Central memory CD8-positive, alpha-beta T cell (primary cell): ENCODE data around the gene AHCYL2.
"Not testable (repeated sequence)": the region's sequence is repeated elsewhere in the genome, so short reads cannot be mapped to it uniquely, and the experiment has no call there.

Source experiments
- ATAC-seq: fragments of 150-1000 bp; cut with Tn5 transposase; replicated peaks from 2 replicates; pipeline ENCODE4 v1.10.0; 2022; ENCODE audit warnings: mild to moderate bottlenecking, moderate FRiP score, moderate number of reproducible peaks; ENCODE audit not compliant: poor library complexity, severe bottlenecking; ENCODE audit errors: extremely low read depth
- DNase-seq, 2 donors: peaks; one replicate each; pipeline ENCODE4 v3.0.0; 2021; ENCODE audit warnings: low spot score in 2 of 2
- H3K27ac Mint-ChIP-seq: one replicate; pipeline ENCODE4 v1.8.0; 2022; ENCODE audit warnings: low read depth, mild to moderate bottlenecking, moderate library complexity, mixed read lengths
- H3K27me3 Mint-ChIP-seq: one replicate; pipeline ENCODE4 v1.8.0; 2022; ENCODE audit warnings: mixed read lengths
- H3K36me3 Mint-ChIP-seq: one replicate; pipeline ENCODE4 v1.8.0; 2022; ENCODE audit warnings: mild to moderate bottlenecking, moderate library complexity, mixed read lengths; ENCODE audit not compliant: insufficient read depth
- H3K4me1 Mint-ChIP-seq: one replicate; pipeline ENCODE4 v1.8.0; 2022; ENCODE audit warnings: mixed read lengths
- H3K4me3 Mint-ChIP-seq: one replicate; pipeline ENCODE4 v1.8.0; 2022; ENCODE audit warnings: mild to moderate bottlenecking, moderate library complexity, mixed read lengths
- H3K9me3 Mint-ChIP-seq: one replicate; pipeline ENCODE4 v1.8.0; 2022; ENCODE audit warnings: mixed read lengths

Gene AHCYL2

GRCh38 chr7:129394101-129394500 is 169.3 kb downstream of the AHCYL2 start:
- Mint-ChIP-seq H3K27me3 (no peaks in the 10 kb centered on the region), H3K4me1 (no peaks in the 10 kb centered on the region), H3K27ac (no peak overlapping the region), H3K4me3 (no peak overlapping the region), H3K36me3 (peaks cover 8% of the 10 kb centered on the region), H3K9me3 (no peaks in the 10 kb centered on the region)
- DNase-seq (no peak), ATAC-seq (no peak)

GRCh38 chr7:129394982-129395914 is 170.4 kb downstream of the AHCYL2 start:
- no peaks in the 10 kb centered on the region for H3K4me1 Mint-ChIP-seq
- DNase-seq (no peak), ATAC-seq (no peak)
- no peak overlapping the region for H3K27ac Mint-ChIP-seq
- peaks cover 12% of the 10 kb centered on the region for H3K36me3 Mint-ChIP-seq
- H3K9me3 Mint-ChIP-seq, result no peaks in the 10 kb centered on the region
- H3K27me3 Mint-ChIP-seq, result no peaks in the 10 kb centered on the region
- no peak overlapping the region for H3K4me3 Mint-ChIP-seq

GRCh38 chr7:129401228-129401966 is 176.6 kb downstream of the AHCYL2 start:
- H3K27ac Mint-ChIP-seq, result no peak overlapping the region
- no peaks in the 10 kb centered on the region for H3K4me1 Mint-ChIP-seq
- H3K36me3 Mint-ChIP-seq, result peaks cover 27% of the 10 kb centered on the region
- no peak for ATAC-seq
- no peaks in the 10 kb centered on the region for H3K27me3 Mint-ChIP-seq
- DNase-seq, result no peak
- no peak overlapping the region for H3K4me3 Mint-ChIP-seq
- H3K9me3 Mint-ChIP-seq, result no peaks in the 10 kb centered on the region

GRCh38 chr7:129401967-129402860 is 177.4 kb downstream of the AHCYL2 start:
- DNase-seq, result no peak
- Mint-ChIP-seq H3K4me3 (no peak overlapping the region), H3K4me1 (no peaks in the 10 kb centered on the region), H3K27ac (no peak overlapping the region), H3K36me3 (peaks cover 28% of the 10 kb centered on the region), H3K9me3 (no peaks in the 10 kb centered on the region), H3K27me3 (no peaks in the 10 kb centered on the region)
- ATAC-seq, result no peak

GRCh38 chr7:129405527-129405926 is 180.7 kb downstream of the AHCYL2 start:
- no peak overlapping the region for H3K4me3 Mint-ChIP-seq
- ATAC-seq, result no peak
- H3K9me3 Mint-ChIP-seq, result no peaks in the 10 kb centered on the region
- no peak for DNase-seq
- no peaks in the 10 kb centered on the region for H3K27me3 Mint-ChIP-seq
- H3K4me1 Mint-ChIP-seq, result no peaks in the 10 kb centered on the region
- H3K27ac Mint-ChIP-seq, result no peak overlapping the region
- H3K36me3 Mint-ChIP-seq, result peaks cover 28% of the 10 kb centered on the region

DNA sequence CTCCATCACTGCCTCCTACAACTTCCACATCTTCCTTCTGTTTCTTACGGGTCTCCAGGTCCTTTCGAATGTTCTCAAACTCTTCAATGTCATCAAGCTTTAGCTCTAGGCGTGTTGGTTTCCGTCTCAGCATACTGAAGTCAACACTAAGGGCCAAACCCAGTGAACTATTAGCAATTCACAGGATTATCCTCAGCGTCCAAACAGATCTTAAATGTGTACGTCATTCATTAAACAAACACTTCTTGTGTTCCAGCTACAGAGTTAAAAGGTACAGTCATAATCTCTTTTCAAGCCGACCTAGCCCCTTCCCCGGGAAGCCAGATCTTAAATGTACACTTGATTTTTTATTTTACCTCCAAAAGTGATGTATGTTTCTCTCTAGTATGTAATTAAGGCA is 185.4 kb downstream of the AHCYL2 start:
- not testable (repeated sequence) for H3K4me1 Mint-ChIP-seq, DNase-seq, ATAC-seq, H3K27me3 Mint-ChIP-seq, H3K4me3 Mint-ChIP-seq, H3K9me3 Mint-ChIP-seq, H3K27ac Mint-ChIP-seq
- H3K36me3 Mint-ChIP-seq, result peaks cover 21% of the 10 kb centered on the region

DNA sequence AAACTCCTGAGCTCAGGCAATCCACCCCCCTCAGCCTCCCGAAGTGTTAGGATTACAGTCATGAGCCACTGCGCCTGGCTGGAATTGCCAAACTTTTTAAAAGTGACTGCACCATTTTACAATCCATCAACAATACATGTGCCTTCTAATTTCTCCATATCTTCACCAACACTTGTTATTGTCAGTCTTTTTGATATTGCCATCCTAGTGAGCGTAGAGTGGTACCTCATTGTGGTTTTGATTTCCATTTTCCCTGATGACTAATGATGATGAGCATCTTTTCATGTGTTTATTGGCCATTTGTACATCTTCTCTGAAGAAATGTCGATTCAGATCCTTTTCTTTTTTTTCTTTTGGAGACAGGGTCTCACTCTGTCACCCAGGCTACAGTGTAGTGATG is 187.7 kb downstream of the AHCYL2 start:
- no peak overlapping the region for H3K4me3 Mint-ChIP-seq
- H3K27me3 Mint-ChIP-seq, result no peaks in the 10 kb centered on the region
- H3K9me3 Mint-ChIP-seq, result no peaks in the 10 kb centered on the region
- ATAC-seq, result no peak
- H3K4me1 Mint-ChIP-seq, result no peaks in the 10 kb centered on the region
- H3K36me3 Mint-ChIP-seq, result peaks cover 14% of the 10 kb centered on the region
- DNase-seq, result no peak
- no peak overlapping the region for H3K27ac Mint-ChIP-seq

- Mint-ChIP-seq H3K27ac (no peak overlapping the region), H3K4me1 (no peaks in the 10 kb centered on the region), H3K9me3 (no peaks in the 10 kb centered on the region), H3K4me3 (no peak overlapping the region), H3K27me3 (no peaks in the 10 kb centered on the region), H3K36me3 (peaks cover 4% of the 10 kb centered on the region)
- ATAC-seq (no peak), DNase-seq (no peak)
Measured at GRCh38 chr7:129417073-129417472, 192.2 kb downstream of the AHCYL2 start.

DNA sequence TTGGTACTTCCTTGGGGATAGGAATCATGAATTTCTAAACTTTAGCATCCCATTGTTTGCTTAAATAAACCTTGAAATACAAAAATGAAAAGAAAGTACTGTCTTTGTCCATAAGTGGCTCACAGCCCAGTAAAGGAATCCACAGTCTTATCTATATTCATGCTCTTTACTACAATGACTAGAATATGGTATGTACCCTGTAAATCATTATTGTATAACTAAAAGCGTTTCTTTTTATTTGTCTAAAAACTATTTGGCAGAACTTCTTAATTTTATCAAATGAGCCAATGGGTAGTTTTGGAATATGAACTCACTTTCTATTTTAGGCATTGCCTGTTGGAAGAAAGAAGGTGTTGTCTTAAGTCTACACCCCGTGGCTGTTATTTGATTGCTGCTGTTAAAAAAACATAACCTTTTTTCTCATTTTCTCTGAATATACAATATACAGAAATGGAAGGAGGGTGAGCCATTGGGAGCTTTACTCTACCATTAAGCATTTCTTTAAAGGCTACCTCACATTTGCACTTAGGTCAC is 197.0 kb downstream of the AHCYL2 start:
- ATAC-seq, result no peak
- Mint-ChIP-seq H3K27ac (no peak overlapping the region), H3K4me3 (no peak overlapping the region), H3K36me3 (peaks cover 4% of the 10 kb centered on the region), H3K27me3 (no peaks in the 10 kb centered on the region), H3K4me1 (no peaks in the 10 kb centered on the region), H3K9me3 (no peaks in the 10 kb centered on the region)
- no peak for DNase-seq

GRCh38 chr7:129422727-129423126 is 197.9 kb downstream of the AHCYL2 start:
- Mint-ChIP-seq H3K27me3 (no peaks in the 10 kb centered on the region), H3K9me3 (no peaks in the 10 kb centered on the region), H3K36me3 (peaks cover 7% of the 10 kb centered on the region)

GRCh38 chr7:129423700-129424410 is 199.0 kb downstream of the AHCYL2 start:
- Mint-ChIP-seq H3K4me1 (no peaks in the 10 kb centered on the region), H3K4me3 (no peak overlapping the region), H3K9me3 (no peaks in the 10 kb centered on the region), H3K27ac (no peak overlapping the region), H3K27me3 (no peaks in the 10 kb centered on the region), H3K36me3 (peaks cover 7% of the 10 kb centered on the region)
- no peak for DNase-seq
- ATAC-seq, result no peak

More at GRCh38 chr7:129422727-129423126, 197.9 kb downstream of the AHCYL2 start:
- no peaks in the 10 kb centered on the region for H3K4me1 Mint-ChIP-seq
- DNase-seq, result no peak
- no peak overlapping the region for H3K4me3 Mint-ChIP-seq
- ATAC-seq, result no peak
- no peak overlapping the region for H3K27ac Mint-ChIP-seq
